Measurements from ENCODE around the gene DAZAP2.
A peak's percentile ranks its signal among the peaks of the same experiment; 100 is the strongest.

Gene DAZAP2

GRCh38 chr12:51238510-51239334 is at the start of gene DAZAP2:
TSS of gene DAZAP2 (plus strand) at chr12:51238826. CDS start at chr12:51238908, 82 bp downstream.
- no peak for TF ChIP-seq CTCF (IDR thresholded peaks at IDR 0.05; ENCODE audit: control extremely low read depth, extremely low read depth, low read depth, missing control alignments)
- peak; percentile 98 for DNase-seq (ENCODE audit: extremely low spot score)
- ChIA-PET CTCF (interaction anchor here (0.8 to 1.5 kb wide), 9 partner anchors 9 to 192 kb away, joined by 3 to 6 read pairs (median 3); partner anchors contain the start of gene POU6F1), POLR2A (interaction anchor here (0.6 to 1.8 kb wide), 9 partner anchors 8 to 314 kb away, joined by 3 to 8 read pairs (median 4); partner anchors contain the start of genes CSRNP2 and POU6F1)

GRCh38 chr12:51189790-51190355 is 48.8 kb upstream of the DAZAP2 start:
- TF ChIP-seq CTCF (IDR thresholded peaks at IDR 0.05; ENCODE audit: control extremely low read depth, extremely low read depth, low read depth, missing control alignments), result no peak
- ChIA-PET CTCF (interaction anchor here (1.2 to 1.4 kb wide), 2 partner anchors 22 to 28 kb away, joined by 3 to 5 read pairs; partner anchors contain the start of gene POU6F1), POLR2A (no interaction called here)
- no peak for DNase-seq (ENCODE audit: extremely low spot score)

- no peak for DNase-seq (ENCODE audit: extremely low spot score)
- ChIA-PET CTCF (interaction anchor here (1.2 to 1.4 kb wide), 2 partner anchors 21 to 27 kb away, joined by 3 to 5 read pairs; partner anchors contain the start of gene POU6F1), POLR2A (no interaction called here)
- TF ChIP-seq CTCF (IDR thresholded peaks at IDR 0.05; ENCODE audit: control extremely low read depth, extremely low read depth, low read depth, missing control alignments), result no peak
Observed at GRCh38 chr12:51190820-51191219, 47.8 kb upstream of the DAZAP2 start.

- ChIA-PET POLR2A (no interaction called here), CTCF (no interaction called here)
- DNase-seq (ENCODE audit: extremely low spot score), result no peak
- TF ChIP-seq CTCF (IDR thresholded peaks at IDR 0.05; ENCODE audit: control extremely low read depth, extremely low read depth, low read depth, missing control alignments), result no peak
Observed at GRCh38 chr12:51191516-51192283, 46.9 kb upstream of the DAZAP2 start.

- no peak for DNase-seq (ENCODE audit: extremely low spot score)
- ChIA-PET POLR2A (no interaction called here), CTCF (no interaction called here)
- no peak for TF ChIP-seq CTCF (IDR thresholded peaks at IDR 0.05; ENCODE audit: control extremely low read depth, extremely low read depth, low read depth, missing control alignments)
Observed at GRCh38 chr12:51192284-51192671, 46.3 kb upstream of the DAZAP2 start.

- TF ChIP-seq CTCF (IDR thresholded peaks at IDR 0.05; ENCODE audit: control extremely low read depth, extremely low read depth, low read depth, missing control alignments), result no peak
- ChIA-PET CTCF (interaction anchor here (0.9 to 1.1 kb wide), 3 partner anchors 10 to 17 kb away, joined by 3 to 4 read pairs (median 3); no protein-coding TSS in a partner anchor), POLR2A (no interaction called here)
- DNase-seq (ENCODE audit: extremely low spot score), result no peak
Observed at GRCh38 chr12:51195841-51196240, 42.8 kb upstream of the DAZAP2 start.
